GM10847 (cell line): ENCODE results near the gene CLMN.

Experiments
- POLR2A ChIP-seq: IDR thresholded peaks from 2 replicates; pipeline ENCODE4 v1.6.1; 2011; ENCODE audit not compliant: insufficient read length; ENCODE audit errors: extremely low read depth

The CLMN gene

GRCh38 chr14:95291859-95292542, 27.7 kb downstream of the CLMN start:
- TF ChIP-seq POLR2A = no peak

DNA sequence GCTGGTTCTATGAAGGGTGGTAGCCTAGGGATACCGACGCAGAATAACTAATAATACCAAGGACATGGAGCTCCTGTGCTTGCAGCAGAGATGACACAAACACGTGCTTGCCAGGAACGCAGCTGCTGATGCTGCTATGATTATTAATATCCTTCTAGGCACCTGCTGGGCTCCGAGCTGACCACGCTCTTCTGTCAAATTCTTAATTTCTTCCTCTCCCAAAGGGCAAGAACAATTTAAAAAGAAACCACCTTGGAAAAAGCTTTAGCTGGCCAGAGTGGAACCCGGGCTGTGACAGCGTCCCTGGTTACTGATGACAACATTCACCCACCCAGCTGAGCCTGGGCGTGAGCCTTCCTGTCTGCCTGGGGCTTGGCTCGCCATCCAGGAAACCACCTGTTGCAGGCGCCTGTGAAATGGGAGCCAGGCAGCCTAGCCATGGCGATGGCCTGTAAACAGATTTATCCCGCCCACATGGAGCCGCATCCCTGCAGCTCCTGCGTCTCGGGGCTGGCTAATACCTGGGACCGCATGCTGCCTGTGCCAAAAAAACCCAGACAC, 28.8 kb downstream of the CLMN start:
- no peak for TF ChIP-seq POLR2A

- no peak for TF ChIP-seq POLR2A
Measured at GRCh38 chr14:95290021-95290420, 29.7 kb downstream of the CLMN start.

GRCh38 chr14:95289323-95290010, 30.2 kb downstream of the CLMN start:
- TF ChIP-seq POLR2A = no peak

DNA sequence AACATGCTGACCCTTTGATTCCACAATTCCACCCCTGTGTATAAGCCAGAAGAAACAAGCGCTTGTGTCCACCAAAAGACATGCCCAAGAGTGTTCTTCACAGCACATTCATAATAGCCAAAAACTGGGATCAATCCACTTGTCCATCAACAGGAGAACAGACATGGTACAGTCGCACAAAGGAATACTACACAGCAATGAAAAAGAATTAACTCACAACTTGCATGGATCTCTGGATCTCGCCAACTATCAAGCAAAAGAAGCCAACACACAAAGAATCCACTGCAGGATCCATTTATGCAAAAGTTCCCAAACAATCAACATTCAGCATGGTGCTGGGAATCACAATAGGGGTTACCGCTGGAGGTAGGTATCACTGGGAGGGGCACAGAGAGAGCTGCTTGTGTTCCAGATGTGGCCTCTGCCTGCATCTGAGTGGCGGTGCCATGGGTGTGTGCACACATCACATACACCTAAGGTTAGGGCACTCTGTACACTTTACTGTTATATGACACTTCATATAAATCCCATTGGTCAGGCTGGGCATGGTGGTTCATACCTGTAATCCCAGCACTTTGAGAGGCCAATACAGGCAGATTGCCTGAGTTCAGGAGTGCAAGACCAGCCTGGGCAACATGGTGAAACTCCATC, 30.9 kb downstream of the CLMN start:
- TF ChIP-seq POLR2A = no peak

DNA sequence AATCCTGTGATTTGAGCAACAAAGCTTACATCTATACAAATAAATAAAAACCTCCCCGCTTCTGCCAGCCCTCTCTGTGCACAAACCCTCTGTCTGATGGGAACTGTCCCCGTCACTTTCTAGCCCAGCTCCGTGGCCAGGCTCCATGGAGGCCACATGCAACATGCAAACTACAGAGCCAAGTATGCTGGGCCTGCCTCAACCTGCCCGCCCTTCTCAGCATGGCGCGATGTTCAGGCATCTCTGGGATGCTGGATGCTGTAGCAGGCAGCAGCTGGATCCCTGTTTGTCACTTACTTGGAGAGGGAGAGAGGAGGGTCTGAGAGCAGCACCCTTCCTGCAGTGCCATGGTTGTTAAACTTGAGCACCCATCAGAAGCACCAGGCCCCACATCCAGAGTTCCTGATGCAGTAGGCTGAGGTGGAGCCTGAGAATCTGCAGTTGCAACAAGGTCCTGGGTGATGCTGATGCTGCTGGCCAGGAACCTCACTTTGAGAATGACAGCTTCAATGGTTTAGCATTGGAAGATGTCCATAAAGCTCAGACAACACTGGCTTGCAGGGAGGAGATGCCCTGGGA, 32.4 kb downstream of the CLMN start:
- no peak for TF ChIP-seq POLR2A

DNA sequence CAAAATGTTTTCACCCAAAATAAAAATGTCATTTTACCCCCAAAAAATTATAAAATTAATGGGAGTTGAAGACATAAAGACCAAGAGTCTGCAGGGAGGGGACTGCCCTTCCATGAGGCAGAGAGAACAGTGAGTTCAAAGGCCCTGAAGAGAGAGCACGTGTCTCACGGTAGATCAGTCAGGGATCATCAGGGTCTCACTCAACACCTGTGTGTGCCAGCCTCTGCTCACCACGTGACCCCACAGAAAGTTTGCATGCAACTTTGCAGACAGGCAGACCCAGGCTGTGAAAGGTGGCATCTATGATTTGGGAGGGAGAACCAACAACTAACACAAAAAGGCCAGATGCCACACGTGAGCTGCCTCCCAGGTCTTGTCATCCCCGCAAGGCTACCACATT, 33.1 kb downstream of the CLMN start:
- no peak for TF ChIP-seq POLR2A

- TF ChIP-seq POLR2A = no peak
Measured at GRCh38 chr14:95285566-95285965, 34.1 kb downstream of the CLMN start.

- TF ChIP-seq POLR2A = no peak
Measured at GRCh38 chr14:95282354-95282985, 37.2 kb downstream of the CLMN start.

GRCh38 chr14:95281560-95282176, 38.0 kb downstream of the CLMN start:
- TF ChIP-seq POLR2A = no peak

DNA sequence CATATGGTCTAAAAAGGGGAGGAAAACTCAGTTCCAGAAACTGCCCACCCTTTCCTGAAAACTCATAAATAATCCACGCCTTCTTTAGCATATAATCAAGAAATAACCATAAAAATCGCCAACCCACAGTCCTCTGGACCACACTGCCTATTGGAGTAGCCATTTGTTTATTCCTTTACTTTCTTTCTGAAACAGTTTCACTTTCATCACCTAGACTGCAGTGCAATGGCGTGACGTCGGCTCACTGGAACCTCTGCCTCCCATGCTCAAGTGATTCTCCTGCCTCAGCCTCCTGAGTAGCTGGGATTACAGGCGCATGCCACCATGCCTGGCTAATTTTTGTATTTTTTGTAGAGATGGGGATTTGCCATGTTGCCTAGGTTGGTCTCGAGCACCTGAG, 44.2 kb downstream of the CLMN start:
- no peak for TF ChIP-seq POLR2A

- no peak for TF ChIP-seq POLR2A
Measured at GRCh38 chr14:95274874-95275273, 44.8 kb downstream of the CLMN start.

GRCh38 chr14:95274279-95274678, 45.4 kb downstream of the CLMN start:
- no peak for TF ChIP-seq POLR2A

GRCh38 chr14:95273001-95273978, 46.4 kb downstream of the CLMN start:
- TF ChIP-seq POLR2A = no peak

DNA sequence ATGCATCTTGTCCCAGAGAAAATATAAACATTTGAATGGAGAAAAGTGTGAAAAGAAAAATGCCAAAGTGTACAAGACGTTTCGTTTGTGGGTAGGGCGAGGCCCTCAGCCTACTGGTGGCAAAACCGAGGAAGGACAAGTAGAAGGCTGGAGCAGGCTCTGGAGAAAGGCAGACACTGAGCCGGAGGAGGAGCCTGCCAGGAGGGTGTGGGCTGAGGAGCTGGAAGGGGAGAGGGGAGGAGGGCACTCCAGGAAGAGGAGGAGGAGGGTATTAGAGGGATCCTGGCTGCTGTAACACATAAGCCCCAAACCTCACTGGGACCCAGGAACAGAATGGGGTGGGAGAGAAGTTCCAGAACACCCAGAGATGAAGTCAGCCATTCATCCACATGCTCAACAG, 47.7 kb downstream of the CLMN start:
- no peak for TF ChIP-seq POLR2A
